HG02884 (cell line): ENCODE results near the gene LOXL4.

Experiments
- ATAC-seq: cut with Tn5 transposase; IDR thresholded peaks from one replicate; pipeline ENCODE4 v1.9.1; 2021; ENCODE audit warnings: mild to moderate bottlenecking, moderate library complexity; ENCODE audit not compliant: unreplicated experiment

LOXL4 gene

DNA sequence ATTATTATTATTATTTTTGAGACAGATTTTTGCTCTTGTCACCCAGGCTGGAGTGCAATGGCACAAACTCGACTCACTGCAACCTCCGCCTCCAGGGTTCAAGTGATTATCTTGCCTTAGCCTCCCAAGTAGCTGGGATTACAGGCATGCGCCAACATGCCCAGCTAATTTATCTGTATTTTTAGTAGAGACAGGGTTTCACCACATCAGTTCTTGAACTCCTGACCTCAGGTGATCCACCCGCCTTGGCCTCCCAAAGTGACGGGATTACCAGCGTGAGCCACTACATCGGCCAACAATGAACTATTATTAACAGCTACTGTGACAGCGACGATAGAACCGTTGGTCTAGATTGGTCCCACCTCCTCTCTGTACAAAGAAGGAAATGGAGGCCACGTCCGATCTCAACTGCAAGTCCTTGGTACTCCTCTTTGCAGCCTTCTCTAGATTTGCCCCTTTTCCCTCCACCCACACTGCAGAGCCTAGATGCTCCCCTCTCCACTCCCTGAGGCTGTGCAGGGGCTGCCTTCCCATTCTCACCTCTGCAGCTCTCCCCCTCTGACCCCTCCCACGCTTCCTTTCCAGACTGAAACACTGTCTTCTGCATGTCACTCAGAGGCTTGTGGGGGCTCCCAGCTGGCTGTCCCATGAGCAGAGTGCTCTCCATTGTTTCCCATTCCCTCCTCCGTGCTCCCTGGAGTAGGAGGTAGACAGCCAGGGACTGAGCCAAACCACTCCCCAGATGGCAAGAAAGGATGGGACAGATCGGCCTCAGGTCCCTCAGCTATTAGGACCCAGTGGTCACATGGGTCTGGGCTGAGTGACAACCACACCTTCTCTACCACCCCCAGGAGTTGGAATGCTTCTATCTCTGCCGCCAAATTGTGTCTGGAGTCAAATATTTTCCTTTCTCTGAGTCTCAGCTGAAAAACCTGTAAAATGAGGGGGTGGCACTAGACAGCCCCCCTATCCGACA is 2.3 kb downstream of the LOXL4 start:
- ATAC-seq = no peak

- no peak for ATAC-seq
These were observed 3.5 kb downstream of the LOXL4 start for GRCh38 chr10:98264378-98265065.

DNA sequence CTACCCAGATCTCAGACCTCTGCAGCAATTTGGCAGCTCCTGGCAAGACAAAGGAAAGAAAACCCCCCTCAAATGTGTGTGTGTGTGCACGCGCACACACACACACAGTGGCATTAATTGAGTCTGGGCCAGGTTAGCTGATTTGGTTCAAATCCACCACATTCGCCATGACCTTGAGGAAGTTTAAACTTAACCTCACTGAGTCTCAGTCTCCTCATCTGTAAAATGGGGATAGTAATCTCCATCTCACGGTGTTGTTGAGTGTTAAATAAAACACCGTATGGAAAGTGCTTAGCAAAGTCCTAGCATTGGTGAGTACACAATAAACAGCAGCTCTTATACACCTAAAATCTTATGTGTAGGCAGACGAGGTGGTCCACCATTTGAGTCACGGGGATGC is 4.9 kb downstream of the LOXL4 start:
- no peak for ATAC-seq

GRCh38 chr10:98262571-98262970 is 5.4 kb downstream of the LOXL4 start:
- no peak for ATAC-seq

- no peak for ATAC-seq
These were observed 6.3 kb downstream of the LOXL4 start for GRCh38 chr10:98261436-98262277.

GRCh38 chr10:98260752-98261151 is 7.2 kb downstream of the LOXL4 start:
- no peak for ATAC-seq

DNA sequence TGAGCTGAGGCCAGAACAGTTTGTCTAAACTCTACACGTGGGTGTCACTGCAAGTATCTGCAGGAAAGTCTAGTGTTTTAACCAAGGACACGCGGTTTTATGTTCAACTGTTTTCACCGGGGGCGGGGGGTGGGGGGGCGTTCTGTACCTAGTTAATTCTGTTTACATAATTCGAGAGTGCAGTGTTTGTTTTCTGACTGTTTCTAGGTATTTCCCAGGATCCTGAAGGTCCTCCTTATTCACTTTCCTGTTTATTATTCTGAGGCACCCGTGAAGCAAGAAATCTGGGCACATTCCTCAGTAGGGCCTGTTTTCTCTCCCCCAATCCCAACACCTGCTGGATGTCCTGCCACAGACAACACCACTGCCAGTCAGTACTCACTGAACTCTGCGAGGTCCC is 7.6 kb downstream of the LOXL4 start:
- ATAC-seq = no peak

GRCh38 chr10:98259606-98260315 is 8.2 kb downstream of the LOXL4 start:
- no peak for ATAC-seq

GRCh38 chr10:98258683-98259454 is 9.1 kb downstream of the LOXL4 start:
- ATAC-seq = no peak

DNA sequence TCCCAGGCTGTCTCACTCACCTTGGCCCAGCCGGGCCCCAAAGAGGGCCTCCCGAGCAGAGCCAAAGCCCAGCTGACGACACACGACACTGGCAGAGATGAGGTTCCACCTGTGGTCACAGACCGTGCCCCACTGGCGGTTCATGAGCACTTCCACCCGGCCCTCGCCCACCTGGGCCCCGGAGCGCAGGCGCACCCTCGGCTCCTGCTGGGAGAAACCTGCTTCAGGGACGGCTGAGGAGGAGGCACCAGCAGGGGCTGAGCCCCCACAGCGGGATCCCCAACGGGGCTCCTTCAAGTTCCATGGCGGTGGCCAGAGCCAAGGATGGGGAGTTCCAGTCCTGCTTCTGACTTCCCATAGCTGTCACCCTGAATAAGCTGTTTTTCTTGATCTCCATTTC is 10.0 kb downstream of the LOXL4 start:
- no peak for ATAC-seq

GRCh38 chr10:98257198-98257597 is 10.8 kb downstream of the LOXL4 start:
- ATAC-seq = no peak

- ATAC-seq = no peak
These were observed 11.3 kb downstream of the LOXL4 start for GRCh38 chr10:98256692-98257091.

DNA sequence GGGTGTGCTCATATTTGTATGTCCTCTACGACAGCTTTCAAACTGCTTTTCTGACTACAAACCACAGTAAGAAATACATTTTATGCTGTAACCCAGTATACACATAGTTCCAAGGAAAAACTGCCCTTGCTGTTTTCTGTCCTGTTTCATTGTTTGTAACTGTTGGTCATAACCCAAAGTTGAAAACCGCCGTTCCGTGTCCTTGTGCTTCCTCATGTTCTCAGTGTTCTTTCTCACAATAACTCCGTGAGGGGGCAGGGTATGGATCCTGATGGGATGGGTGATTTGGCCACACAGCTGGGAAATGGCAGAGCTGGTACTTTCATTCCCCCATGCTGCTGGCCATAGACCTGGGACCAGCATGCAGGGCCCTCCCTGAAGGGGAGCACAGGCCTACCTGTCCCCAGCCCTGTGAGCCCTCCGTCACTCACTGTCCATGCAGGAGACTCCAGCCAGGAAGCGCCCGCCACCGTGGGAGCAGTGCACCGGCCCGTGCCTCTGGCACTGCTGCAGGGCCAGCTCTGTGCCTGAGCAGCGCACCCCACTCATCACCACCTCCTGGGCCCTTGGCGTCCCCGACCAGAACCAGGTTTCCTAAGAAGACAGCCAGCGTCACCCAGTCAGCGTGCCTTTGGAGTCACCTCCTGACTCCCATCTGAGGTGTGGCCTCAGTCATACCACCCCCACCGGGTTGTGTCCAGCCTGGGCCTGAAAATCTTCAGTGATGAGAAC is 12.7 kb downstream of the LOXL4 start:
- no peak for ATAC-seq

- ATAC-seq = no peak
These were observed 13.6 kb downstream of the LOXL4 start for GRCh38 chr10:98254234-98254974.

GRCh38 chr10:98253499-98253898 is 14.5 kb downstream of the LOXL4 start:
- no peak for ATAC-seq

DNA sequence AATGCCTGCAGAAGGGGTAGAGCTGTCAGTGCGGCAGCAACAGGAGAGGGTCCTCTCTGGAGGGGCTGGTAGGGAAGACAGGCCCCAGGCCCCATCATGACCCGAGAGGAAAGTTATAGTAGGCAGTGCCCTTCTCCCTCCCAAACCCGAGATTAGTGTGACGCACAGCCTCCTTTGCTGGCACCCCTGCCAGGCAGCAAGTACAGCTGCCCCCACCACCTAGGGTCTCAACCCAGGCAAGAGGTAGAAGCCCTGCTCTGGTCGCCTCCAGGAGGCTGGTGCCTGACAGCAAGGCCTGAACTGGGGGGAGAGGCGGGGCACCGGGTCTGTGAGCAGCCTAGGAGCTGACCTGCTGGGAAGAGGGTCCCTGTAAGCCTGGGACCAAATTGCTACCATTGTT is 15.5 kb downstream of the LOXL4 start:
- ATAC-seq = no peak

GRCh38 chr10:98251399-98251798 is 16.6 kb downstream of the LOXL4 start:
- no peak for ATAC-seq

GRCh38 chr10:98249134-98249533 is 18.9 kb downstream of the LOXL4 start:
- ATAC-seq = no peak
